Dermis blood vessel endothelial cell (primary cell): ENCODE measurements around the gene INHBE. TPM values are rescaled to one million over a fixed set of nuclear protein-coding genes. Genes with fewer than 3 reads are reported as not detected.
"Not testable (repeated sequence)": the region's sequence is repeated elsewhere in the genome, so short reads cannot be mapped to it uniquely, and the experiment has no call there.

Experiments used
- DNase-seq: peaks from one replicate; pipeline ENCODE4 v3.0.0; 2010
- total RNA-seq: library from RNA; depleted of rRNA; stranded (reverse); fragments of >200 nt; gene quantifications from 2 replicates; pipeline ENCODE4 v1.2.3, GENCODE V29; 2014

INHBE gene
- total RNA-seq, 1 donor from 2014 or later = not detected

- DNase-seq = not testable (repeated sequence)
Measured at GRCh38 chr12:57441393-57441792, 13.7 kb upstream of the INHBE start.

- DNase-seq = no peak
Measured at GRCh38 chr12:57441846-57442427, 13.2 kb upstream of the INHBE start.

DNA sequence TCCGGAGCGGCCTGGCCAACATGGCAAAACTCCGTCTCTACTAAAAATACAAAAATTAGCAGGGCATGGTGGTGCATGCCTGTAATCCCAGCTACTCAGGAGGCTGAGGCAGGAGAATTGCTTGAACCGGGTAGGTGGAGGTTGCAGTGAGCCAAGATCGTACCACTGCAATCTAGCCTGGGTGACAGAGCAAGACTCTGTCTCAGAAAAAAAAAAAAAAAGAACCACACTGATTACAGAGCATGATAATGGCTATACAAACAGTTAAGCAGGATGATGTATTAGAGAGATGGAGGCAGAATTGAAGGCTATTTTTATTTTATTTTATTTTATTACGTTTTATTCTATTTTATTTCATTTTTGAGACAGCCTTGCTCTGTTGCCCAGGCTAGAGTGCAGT lies 10.8 kb upstream of the INHBE start:
- DNase-seq = not testable (repeated sequence)

- no peak for DNase-seq
Measured at GRCh38 chr12:57444744-57445143, 10.4 kb upstream of the INHBE start.

- DNase-seq = no peak
Measured at GRCh38 chr12:57446292-57446960, 8.7 kb upstream of the INHBE start.

DNA sequence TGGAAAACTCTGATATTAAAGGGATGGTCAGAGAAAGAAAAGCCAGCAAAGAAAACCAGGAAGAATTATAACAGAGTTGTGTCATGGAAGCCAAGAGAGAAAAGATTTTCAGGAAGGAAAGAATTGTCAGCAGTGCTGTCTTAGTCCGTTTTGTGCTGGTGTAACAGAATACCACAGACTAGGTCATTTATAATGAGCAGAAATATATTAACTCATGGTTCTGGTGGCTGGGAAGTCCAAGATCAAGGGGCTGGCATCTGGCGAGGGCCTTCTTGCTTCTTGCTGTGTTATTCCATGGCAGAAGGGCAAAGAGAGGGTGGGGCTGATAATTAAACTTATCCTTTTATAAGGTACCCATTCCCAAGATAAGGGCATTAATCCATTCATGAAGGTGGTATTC lies 6.4 kb upstream of the INHBE start:
- no peak for DNase-seq

DNA sequence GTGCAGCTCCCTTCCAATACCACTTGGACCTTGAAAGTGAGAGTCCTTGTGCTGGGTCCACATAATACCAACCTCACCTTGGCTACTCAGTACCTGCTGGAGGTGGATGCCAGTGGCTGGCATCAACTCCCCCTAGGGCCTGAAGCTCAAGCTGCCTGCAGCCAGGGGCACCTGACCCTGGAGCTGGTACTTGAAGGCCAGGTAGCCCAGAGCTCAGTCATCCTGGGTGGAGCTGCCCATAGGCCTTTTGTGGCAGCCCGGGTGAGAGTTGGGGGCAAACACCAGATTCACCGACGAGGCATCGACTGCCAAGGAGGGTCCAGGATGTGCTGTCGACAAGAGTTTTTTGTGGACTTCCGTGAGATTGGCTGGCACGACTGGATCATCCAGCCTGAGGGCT lies 5.7 kb upstream of the INHBE start:
- DNase-seq = no peak

DNA sequence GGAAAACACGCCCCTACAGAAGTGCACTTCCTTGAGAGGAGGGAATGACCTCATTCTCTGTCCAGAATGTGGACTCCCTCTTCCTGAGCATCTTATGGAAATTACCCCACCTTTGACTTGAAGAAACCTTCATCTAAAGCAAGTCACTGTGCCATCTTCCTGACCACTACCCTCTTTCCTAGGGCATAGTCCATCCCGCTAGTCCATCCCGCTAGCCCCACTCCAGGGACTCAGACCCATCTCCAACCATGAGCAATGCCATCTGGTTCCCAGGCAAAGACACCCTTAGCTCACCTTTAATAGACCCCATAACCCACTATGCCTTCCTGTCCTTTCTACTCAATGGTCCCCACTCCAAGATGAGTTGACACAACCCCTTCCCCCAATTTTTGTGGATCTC lies 5.0 kb upstream of the INHBE start:
- no peak for DNase-seq

DNA sequence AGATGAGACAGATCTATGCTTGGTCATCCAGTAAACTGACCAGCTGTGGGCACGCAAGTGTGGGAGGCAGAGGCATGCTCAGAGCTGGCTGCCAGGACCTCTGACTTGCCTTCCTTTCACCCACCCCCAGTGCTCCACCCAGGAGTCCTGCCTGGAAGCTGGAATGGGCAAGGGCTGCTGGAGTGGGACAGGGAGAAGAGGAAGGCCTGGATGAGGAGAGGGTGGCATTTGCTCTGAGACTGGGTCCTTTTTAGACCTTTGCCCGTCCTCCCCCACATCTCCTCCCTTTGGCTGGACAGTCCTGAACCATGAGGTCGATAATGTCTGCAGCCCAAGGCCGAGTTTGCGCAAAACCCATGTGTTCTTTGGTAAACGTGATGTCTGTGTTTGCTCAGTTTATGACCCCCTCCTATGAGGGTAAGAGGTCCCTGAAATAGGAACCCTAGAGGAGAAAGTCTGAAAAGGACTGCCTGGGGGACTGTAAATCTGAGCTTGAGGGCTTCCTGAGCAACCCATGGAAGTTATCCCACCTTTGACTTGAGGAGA lies 3.8 kb upstream of the INHBE start:
- DNase-seq = no peak

DNA sequence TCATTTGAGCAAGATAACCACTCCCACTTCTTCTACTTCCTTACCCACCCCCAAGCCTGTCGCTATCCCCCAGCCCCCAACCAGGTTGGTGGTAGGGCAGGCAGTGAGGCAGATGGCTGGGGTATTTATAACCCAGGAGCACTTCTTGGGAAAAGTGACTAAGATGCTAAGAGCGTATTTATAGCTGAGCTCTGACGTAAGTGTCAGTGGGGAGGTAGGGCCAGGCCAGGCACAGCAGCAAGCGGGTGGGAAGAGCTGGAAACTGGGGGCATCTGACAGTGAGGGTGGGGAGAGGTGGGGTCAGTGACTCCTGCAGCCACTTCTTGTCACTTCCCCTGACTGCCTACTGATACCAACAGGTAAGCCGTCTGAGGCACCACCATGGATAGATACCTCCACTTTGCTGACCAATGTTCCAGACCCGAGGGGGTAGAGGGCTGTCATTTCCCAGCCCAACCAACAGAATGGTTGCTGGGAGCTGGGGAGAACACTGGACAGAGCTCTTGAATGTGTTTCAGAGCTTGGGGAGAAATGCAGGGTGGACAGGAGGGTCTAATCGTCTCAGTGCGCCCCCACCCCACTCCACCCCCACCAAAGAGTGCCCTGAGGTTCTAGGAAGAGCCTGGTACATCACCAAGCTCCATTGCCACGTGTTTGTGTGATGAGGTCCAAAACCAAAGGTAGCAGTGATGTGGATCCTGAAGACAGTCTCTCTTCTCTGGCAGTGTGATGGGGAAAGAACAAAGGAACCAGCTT lies 2.7 kb upstream of the INHBE start:
- DNase-seq = peak; percentile 61

DNA sequence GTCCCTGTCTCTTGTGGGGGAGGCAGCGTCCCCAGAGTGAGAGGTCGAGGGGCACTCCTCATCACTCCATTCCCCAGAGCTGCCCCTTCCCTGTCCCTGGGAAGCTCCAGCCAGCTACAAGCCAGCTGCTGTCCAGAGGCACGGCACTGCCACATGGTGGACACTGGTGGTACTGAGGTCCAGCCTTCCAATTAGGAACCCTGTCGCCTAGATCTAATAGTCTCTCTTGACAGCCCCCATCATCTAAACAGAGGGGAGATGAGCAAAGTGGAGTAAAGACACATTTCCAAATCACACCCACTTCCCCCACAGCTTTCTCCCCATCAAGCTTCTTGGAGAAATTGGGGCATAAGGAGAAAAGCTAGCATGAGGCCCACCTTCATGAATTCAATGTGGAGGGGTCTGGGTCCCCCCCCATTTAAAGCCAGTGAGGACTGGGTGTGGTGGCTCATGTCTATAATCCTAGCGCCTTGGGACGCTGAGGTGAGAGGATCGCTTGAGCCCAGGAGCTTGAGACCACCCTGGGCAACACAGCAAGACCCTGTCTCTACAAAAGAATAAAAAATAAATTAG lies 2.1 kb upstream of the INHBE start:
- DNase-seq = peak; percentile 88

GRCh38 chr12:57454213-57454565 lies 918 bp upstream of the INHBE start:
- no peak for DNase-seq

GRCh38 chr12:57455374-57456144 lies 452 bp downstream of the INHBE start:
- no peak for DNase-seq

DNA sequence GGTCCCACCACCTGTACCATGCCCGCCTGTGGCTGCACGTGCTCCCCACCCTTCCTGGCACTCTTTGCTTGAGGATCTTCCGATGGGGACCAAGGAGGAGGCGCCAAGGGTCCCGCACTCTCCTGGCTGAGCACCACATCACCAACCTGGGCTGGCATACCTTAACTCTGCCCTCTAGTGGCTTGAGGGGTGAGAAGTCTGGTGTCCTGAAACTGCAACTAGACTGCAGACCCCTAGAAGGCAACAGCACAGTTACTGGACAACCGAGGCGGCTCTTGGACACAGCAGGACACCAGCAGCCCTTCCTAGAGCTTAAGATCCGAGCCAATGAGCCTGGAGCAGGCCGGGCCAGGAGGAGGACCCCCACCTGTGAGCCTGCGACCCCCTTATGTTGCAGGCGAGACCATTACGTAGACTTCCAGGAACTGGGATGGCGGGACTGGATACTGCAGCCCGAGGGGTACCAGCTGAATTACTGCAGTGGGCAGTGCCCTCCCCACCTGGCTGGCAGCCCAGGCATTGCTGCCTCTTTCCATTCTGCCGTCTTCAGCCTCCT lies 1.1 kb downstream of the INHBE start:
- peak; percentile 72 for DNase-seq

GRCh38 chr12:57456737-57457490 lies 1.8 kb downstream of the INHBE start:
- DNase-seq = no peak

- no peak for DNase-seq
Measured at GRCh38 chr12:57458665-57459054, 3.6 kb downstream of the INHBE start.

DNA sequence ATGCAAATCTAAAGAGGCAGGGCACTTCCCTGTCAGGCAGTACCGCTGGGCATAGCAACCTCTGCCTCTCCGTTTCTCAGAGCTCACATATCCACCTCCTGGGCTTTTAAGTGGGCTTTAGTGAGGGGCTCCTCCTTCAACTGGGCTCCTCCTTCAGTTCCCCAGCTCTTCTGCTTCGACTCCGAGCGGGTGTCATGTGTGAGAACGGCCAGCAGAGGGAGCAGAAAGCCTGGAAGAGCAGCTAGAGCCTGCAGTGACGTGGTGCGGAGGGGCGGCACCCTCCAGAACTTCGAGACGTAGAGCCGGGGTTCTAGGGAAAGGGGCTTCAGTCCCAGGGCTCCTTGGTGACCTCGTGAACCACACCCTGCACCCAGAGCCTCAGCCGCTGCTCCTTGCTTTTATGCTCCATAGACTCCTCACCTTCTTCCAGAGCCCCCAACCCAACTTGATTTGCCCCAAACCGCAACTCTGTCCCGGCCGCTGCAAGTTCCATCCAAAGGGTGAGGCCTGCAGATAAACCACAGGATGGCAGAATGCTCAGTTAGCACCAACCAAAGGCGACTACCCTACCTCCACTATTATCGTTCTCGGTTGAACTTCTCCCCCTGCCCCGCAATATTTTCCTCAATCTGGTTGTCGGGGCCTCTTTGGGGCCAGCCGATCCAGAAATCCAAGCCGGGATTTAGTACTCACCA lies 4.1 kb downstream of the INHBE start:
- peak; percentile 98 for DNase-seq

DNA sequence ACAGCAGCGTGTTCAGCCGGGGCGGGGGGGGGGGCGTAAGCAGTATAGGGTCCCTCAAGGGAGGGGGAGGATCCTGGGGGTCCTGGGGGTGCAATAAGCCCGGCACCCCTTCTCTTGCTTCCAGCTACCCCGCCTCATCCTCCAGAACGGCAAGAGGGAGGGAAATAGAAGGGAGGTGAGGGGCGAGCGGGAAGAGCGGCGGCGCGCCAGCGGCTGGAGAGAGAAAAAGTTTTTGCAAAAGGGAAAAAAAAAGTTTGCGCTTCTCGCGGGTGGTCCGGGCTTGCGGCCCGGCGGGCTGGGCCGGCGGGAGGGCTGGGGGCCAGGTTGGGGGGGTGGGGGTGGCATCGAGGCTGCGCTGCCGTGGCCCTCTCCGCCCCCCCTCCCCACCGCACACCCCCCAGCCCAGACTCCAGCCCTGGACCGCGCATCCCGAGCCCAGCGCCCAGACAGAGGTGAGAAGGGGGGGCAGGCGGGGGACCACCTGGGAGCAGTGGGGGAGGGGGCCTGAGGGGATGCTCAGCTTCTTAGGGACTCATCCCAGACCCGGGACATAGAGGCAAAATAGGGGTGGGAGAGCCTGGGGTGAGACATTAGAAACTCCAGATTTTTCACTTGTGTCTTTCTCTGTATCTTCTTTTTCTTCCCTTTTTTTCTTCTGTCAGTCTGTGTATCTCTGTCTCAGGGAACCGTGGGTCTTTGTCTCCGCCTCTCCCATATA lies 4.8 kb downstream of the INHBE start, which contains the start of gene GLI1:
Gene GLI1 (plus strand): TSS at position 36 of the 718 bp plus-strand sequence. CDS start 3,907 bp downstream, outside the sequence.
- no peak for DNase-seq

GRCh38 chr12:57460468-57460784 lies 5.3 kb downstream of the INHBE start:
- no peak for DNase-seq

- no peak for DNase-seq
Measured at GRCh38 chr12:57460841-57461275, 5.8 kb downstream of the INHBE start.
